K562 (cell line): ENCODE results near the gene OVOL2. TPM values are rescaled to one million over a fixed set of nuclear protein-coding genes. Genes with fewer than 3 reads are reported as not detected.

Experiments used
- BDP1 ChIP-seq: IDR thresholded peaks from 3 replicates; pipeline ENCODE4 v1.6.1; 2011; ENCODE audit not compliant: insufficient read length, insufficient read depth
- CC2D1A ChIP-seq: fragments of 450-650 bp; IDR thresholded peaks from 2 replicates; pipeline ENCODE4 v1.6.1; 2017; ENCODE audit warnings: mild to moderate bottlenecking
- ETV1 ChIP-seq: fragments of 450-650 bp; conservative IDR thresholded peaks from 2 replicates; pipeline ENCODE4 v1.6.1; 2016; ENCODE audit warnings: missing genetic modification characterization, control low read depth, low read depth, missing compliant biosample characterization
- HOMEZ ChIP-seq: fragments of 250-450 bp; sonication (Bioruptor Pico); IDR thresholded peaks from 2 replicates; pipeline ENCODE4 v1.4.0; 2020; ENCODE audit warnings: mild to moderate bottlenecking, moderate library complexity
- NFIX ChIP-seq: fragments of 250-450 bp; sonication (Bioruptor Pico); IDR thresholded peaks from 2 replicates; pipeline ENCODE4 v1.4.0; 2020; ENCODE audit warnings: low read depth, mild to moderate bottlenecking, moderate library complexity
- NR2C2 ChIP-seq, 2 experiments: fragments of 200-800 bp in 1 of 2; sonication (Bioruptor generic) in 1 of 2; sonication (generic) in 1 of 2; formaldehyde crosslinking in 1 of 2; IDR thresholded peaks; 2 replicates each; pipeline versions ENCODE4 v1.6.1 to v1.8.0; 2016 to 2022; ENCODE audit warnings: mild to moderate bottlenecking in 1 of 2, missing compliant biosample characterization in 1 of 2, missing genetic modification characterization in 1 of 2, missing genetic modification reagents in 1 of 2
- XRCC5 ChIP-seq: fragments of 200-400 bp; formaldehyde crosslinking; IDR thresholded peaks from 2 replicates; pipeline ENCODE4 v1.6.1; 2017; ENCODE audit warnings: low read depth, mild to moderate bottlenecking, low read length
- ZNF277 ChIP-seq: fragments of 250-450 bp; sonication (Bioruptor Pico); IDR thresholded peaks from 2 replicates; pipeline ENCODE4 v1.8.0; 2022; ENCODE audit warnings: inconsistent platforms, mild to moderate bottlenecking, moderate library complexity, borderline replicate concordance
- ZSCAN32 ChIP-seq: fragments of 450-650 bp; formaldehyde crosslinking; IDR thresholded peaks from 2 replicates; pipeline ENCODE4 v1.4.0; 2020; ENCODE audit warnings: mild to moderate bottlenecking, moderate library complexity
- polyA plus RNA-seq, 8 experiments: library from polyadenylated mRNA; depleted of rRNA in 4 of 8; stranded (reverse) in 5 of 8; unstranded in 3 of 8; fragments of >200 nt; fragmentation: Nextera tagmentation in 2 of 8; fragmentation: Illumina TruSeq in 1 of 8; extraction: Ambion mirVana in 2 of 8; extraction: Trizol in 1 of 8; gene quantifications; 2 replicates each; pipeline versions ENCODE4 v1.2.1 to v1.2.3, GENCODE V29; 2011 to 2014; ENCODE audit warnings: inconsistent platforms in 1 of 8, missing spikeins in 1 of 8
- total RNA-seq, 7 experiments: library from RNA; depleted of rRNA in 6 of 7; stranded (reverse); fragments of >200 nt in 6 of 7; fragmentation: Illumina TruSeq in 2 of 7; extraction: Trizol in 2 of 7; gene quantifications; 2 replicates each; pipeline versions ENCODE4 v1.2.1 to v1.2.3, GENCODE V29; 2011 to 2021; ENCODE audit warnings: low replicate concordance in 1 of 7
- TF ChIP-seq, protein P1 (sequence below): fragments of 450-650 bp; IDR thresholded peaks from 2 replicates; pipeline ENCODE4 v1.6.1; 2018; ENCODE audit not compliant: partially characterized antibody
- TF ChIP-seq, protein P2 (sequence below): sonication (generic); formaldehyde crosslinking; IDR thresholded peaks from 2 replicates; pipeline ENCODE4 v1.8.1; 2022; ENCODE audit warnings: missing genetic modification reagents

The OVOL2 gene
- total and polyA plus RNA-seq, 9 of the 15 experiments (the other 6 are each of a cell fraction or from before 2014, with no cell fraction given): not detected

DNA sequence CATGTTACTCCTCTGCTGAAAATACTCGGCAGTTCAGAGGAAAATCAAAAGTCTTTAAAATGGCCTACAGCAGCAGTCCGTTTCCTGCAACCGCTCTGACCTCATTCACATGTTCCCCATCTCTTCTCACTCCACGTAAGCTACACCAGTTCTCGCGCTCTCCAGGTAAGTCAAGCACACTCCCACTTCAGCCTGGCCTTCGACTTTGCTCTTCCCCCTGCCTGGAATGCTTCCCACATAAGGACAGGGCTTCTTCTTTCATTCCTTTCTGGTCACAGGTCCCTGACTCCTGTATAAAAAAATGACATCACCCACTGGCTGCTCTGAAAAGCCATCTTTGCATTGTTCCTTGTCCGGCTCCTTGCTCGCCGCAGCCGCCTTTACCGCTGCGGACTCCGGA is 46.2 kb downstream of the OVOL2 start (continued):
- TF ChIP-seq, protein P1, sequence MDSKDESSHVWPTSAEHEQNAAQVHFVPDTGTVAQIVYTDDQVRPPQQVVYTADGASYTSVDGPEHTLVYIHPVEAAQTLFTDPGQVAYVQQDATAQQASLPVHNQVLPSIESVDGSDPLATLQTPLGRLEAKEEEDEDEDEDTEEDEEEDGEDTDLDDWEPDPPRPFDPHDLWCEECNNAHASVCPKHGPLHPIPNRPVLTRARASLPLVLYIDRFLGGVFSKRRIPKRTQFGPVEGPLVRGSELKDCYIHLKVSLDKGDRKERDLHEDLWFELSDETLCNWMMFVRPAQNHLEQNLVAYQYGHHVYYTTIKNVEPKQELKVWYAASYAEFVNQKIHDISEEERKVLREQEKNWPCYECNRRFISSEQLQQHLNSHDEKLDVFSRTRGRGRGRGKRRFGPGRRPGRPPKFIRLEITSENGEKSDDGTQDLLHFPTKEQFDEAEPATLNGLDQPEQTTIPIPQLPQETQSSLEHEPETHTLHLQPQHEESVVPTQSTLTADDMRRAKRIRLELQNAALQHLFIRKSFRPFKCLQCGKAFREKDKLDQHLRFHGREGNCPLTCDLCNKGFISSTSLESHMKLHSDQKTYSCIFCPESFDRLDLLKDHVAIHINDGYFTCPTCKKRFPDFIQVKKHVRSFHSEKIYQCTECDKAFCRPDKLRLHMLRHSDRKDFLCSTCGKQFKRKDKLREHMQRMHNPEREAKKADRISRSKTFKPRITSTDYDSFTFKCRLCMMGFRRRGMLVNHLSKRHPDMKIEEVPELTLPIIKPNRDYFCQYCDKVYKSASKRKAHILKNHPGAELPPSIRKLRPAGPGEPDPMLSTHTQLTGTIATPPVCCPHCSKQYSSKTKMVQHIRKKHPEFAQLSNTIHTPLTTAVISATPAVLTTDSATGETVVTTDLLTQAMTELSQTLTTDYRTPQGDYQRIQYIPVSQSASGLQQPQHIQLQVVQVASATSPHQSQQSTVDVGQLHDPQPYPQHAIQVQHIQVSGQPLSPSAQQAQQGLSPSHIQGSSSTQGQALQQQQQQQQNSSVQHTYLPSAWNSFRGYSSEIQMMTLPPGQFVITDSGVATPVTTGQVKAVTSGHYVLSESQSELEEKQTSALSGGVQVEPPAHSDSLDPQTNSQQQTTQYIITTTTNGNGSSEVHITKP: no peak
- TF ChIP-seq HOMEZ (CRISPR knock-in tag): no peak
- no peak for TF ChIP-seq CC2D1A
- TF ChIP-seq BDP1: no peak
- no peak for TF ChIP-seq XRCC5
- no peak for TF ChIP-seq ETV1 (tag)
- no peak for TF ChIP-seq NFIX (CRISPR knock-in tag)
- no peak for TF ChIP-seq ZSCAN32
- TF ChIP-seq NR2C2 (CRISPR knock-in tag; IDR thresholded peaks at IDR 0.05): no peak
- TF ChIP-seq NR2C2 (tag; IDR thresholded peaks at IDR 0.05): no peak
- TF ChIP-seq, protein P2, sequence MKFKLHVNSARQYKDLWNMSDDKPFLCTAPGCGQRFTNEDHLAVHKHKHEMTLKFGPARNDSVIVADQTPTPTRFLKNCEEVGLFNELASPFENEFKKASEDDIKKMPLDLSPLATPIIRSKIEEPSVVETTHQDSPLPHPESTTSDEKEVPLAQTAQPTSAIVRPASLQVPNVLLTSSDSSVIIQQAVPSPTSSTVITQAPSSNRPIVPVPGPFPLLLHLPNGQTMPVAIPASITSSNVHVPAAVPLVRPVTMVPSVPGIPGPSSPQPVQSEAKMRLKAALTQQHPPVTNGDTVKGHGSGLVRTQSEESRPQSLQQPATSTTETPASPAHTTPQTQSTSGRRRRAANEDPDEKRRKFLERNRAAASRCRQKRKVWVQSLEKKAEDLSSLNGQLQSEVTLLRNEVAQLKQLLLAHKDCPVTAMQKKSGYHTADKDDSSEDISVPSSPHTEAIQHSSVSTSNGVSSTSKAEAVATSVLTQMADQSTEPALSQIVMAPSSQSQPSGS (CRISPR knock-in tag): no peak
- TF ChIP-seq ZNF277 (CRISPR knock-in tag): no peak
